Epithelial cell of umbilical artery (primary cell): ENCODE measurements around the gene ASB6. TPM values are rescaled to one million over a fixed set of nuclear protein-coding genes. Genes with fewer than 3 reads are reported as not detected.

Experiments used
- total RNA-seq: library from RNA; depleted of rRNA; stranded (reverse); fragments of >200 nt; gene quantifications from 2 replicates; pipeline ENCODE4 v1.2.3, GENCODE V29; 2014

ASB6 gene, protein sequence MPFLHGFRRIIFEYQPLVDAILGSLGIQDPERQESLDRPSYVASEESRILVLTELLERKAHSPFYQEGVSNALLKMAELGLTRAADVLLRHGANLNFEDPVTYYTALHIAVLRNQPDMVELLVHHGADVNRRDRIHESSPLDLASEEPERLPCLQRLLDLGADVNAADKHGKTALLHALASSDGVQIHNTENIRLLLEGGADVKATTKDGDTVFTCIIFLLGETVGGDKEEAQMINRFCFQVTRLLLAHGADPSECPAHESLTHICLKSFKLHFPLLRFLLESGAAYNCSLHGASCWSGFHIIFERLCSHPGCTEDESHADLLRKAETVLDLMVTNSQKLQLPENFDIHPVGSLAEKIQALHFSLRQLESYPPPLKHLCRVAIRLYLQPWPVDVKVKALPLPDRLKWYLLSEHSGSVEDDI
- 12.0 and 16.2 TPM in 2 replicates for total RNA-seq

DNA sequence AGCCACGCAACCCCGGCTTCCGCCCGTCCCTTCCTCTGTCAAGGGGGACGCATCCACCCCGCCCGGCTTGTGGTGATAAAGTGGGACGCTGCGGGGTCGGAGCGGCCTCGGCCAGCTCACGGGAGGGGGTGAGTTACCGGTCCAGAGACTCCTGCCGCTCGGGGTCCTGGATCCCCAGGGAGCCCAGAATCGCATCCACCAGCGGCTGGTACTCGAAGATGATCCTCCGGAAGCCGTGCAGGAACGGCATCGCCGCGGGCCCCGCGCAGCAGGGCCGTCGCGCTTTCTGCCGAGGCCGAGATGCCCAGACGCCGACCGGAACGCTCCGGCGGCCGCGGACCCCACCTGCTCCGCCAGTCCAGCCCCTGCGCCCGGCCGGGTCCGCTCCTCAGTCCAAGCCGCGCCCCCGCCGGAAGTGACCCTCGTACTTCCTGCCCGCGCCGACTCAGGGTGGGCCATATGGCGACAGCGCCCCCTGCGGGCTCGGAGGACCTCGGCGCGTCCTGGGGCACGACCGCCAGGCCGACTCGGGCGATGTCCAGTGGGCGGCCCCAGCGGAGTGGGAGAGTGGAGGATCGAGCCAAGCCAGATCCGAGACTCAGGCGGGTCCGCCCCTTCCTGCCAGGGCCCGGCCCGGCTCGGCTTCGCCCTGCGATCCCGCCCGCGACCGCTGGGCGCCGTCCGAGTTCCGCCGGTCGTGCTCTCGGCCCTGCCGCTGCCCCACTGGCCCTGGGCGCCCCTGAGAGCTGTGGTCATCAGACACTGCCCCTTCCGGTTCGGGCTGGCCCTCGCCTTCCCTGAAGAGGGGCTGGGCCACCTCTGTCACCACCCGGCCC is at the start of gene ASB6:
Gene ASB6, minus strand, starts transcription at position 402 of the 836 bp plus-strand sequence. Its CDS starts 152 bp downstream, at position 250.

DNA sequence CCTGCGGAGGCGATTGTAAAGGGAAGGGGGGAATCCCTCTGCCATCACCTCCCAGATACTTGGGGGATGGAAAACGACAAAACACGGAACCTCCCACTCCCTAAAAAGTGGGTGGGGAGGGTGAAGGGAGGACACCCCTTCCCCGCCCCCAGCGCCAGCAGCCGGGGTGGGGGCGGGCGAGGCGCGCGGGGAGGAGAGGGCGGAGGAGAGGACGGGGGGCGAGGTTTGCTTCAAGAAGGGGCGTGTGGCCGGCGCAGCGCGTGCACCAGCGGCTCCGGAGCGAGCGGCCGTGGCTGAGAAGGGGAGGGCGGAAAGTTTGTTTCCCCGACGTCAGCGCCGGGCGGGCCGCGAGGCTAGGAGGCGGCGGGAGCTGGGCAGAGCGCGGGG is 23.4 kb upstream of the ASB6 start, which contains the start of gene PRRX2:
Gene PRRX2, plus strand, starts transcription at position 259 of the 387 bp plus-strand sequence. CDS start 221 bp downstream, outside the sequence.

DNA sequence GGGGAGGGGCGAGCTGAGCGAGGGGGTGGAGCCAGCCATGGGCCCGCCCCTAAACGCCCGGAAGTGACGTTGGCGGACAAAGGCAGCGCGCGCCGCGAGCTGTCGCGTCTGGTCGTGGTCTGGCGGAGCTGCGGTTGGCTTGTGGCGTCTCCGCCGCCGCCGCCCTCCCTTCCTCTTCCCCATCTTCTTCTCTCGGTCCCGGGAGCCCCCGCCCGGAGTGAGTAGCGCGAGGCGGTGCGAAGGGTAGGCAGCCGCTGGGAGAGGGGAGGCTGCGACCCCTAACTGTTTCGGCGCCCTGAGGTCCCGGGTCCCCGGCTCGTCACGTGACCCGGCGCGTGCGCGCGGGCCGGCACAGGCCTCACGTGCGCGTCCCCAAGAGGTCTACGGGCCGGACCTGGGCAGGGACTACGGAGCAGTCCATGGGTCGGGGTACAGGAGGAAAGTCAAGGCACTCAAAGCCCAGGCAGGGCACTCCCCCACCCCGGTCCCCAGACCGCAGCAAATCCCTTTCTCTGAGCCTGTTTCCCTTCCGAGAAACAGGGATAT is 15.8 kb downstream of the ASB6 start, which contains the start of gene NTMT1:
Gene NTMT1, plus strand, starts transcription at position 85 of the 546 bp plus-strand sequence. CDS start 6,541 bp downstream, outside the sequence.

DNA sequence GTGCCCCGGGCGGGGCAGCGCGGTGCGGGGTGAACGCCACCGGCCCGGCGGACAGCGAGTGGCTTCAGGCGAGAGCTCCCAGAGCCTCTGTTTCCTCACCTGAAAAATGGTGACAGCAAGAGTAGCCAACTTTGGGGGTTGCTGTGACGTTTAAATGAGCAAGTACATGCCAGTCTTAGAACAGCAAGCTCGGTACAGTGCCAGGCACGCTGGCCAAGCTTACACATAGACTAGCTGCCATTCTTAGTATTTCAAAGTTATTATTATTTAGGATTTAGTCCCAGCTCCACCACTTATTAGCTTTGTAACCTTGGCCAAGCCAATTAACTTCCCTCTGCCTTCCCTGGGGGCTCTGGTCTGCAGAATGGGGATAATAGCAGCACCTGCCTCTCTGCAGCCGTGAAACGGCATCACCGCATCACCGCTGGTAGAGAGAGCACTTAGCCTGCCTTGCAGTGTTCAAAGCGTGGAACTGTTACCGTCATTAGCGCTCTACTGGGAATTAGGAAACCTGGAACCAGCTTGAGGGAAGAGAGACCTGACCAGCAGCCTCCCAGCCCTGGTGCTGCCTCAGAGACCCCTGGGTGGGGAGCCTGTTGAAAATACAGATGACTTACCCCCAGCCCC is 21.2 kb downstream of the ASB6 start, which contains the start of gene C9orf50:
Gene C9orf50, minus strand, starts transcription at position 433 of the 627 bp plus-strand sequence. CDS start 527 bp downstream, outside the sequence.

Other genes with a start within 250 kb of the ASB6 start
- gene C9orf50, start 21.1 kb downstream of the ASB6 start, total RNA-seq: not detected in 2 replicates
- gene NTMT1, start 16.0 kb downstream of the ASB6 start, total RNA-seq: 33.4 and 35.1 TPM in 2 replicates
- under 0.01 TPM in 1 of 2 replicates, not detected in the other for gene PRRX2, start 23.5 kb upstream of the ASB6 start, total RNA-seq
- gene PTGES, start 110.9 kb upstream of the ASB6 start, total RNA-seq: 0.32 and 0.46 TPM in 2 replicates
- 22.7 and 34.2 TPM in 2 replicates for gene TOR1B, start 161.0 kb upstream of the ASB6 start, total RNA-seq
- gene TOR1A, start 182.0 kb upstream of the ASB6 start, total RNA-seq: 35.6 and 41.3 TPM in 2 replicates
- gene C9orf78, start 193.1 kb upstream of the ASB6 start, total RNA-seq: 32.2 and 54.0 TPM in 2 replicates
- 3.6 and 6.2 TPM in 2 replicates for gene USP20, start 193.3 kb upstream of the ASB6 start, total RNA-seq